ENCODE data around the gene SLC2A3. TPM values are rescaled to one million over a fixed set of nuclear protein-coding genes. Genes with fewer than 3 reads are reported as not detected.
"Not testable (repeated sequence)": the region's sequence is repeated elsewhere in the genome, so short reads cannot be mapped to it uniquely, and the experiment has no call there.

The SLC2A3 gene
- total RNA-seq, 1 donor from 2014 or later, result 226 TPM

- H3K27ac Mint-ChIP-seq, result peak overlapping the region; percentile 29
- DNase-seq (ENCODE audit: low spot score); H3K9me3 Mint-ChIP-seq; H3K4me3 Mint-ChIP-seq; intact Hi-C loops (cut with micrococcal nuclease); H3K27me3 Mint-ChIP-seq (ENCODE audit: insufficient read depth): not testable (repeated sequence)
- peaks cover 34% of the 10 kb centered on the region for H3K36me3 Mint-ChIP-seq (ENCODE audit: low read depth)
- peaks cover 24% of the 10 kb centered on the region for H3K4me1 Mint-ChIP-seq (ENCODE audit: low read depth)
These were observed 17.8 kb downstream of the SLC2A3 start for GRCh38 chr12:7918268-7918590.

GRCh38 chr12:7917392-7918267, 18.4 kb downstream of the SLC2A3 start:
- peaks cover 32% of the 10 kb centered on the region for H3K36me3 Mint-ChIP-seq (ENCODE audit: low read depth)
- H3K9me3 Mint-ChIP-seq, result no peaks in the 10 kb centered on the region
- intact Hi-C loops (cut with micrococcal nuclease), result no loop called here
- peak overlapping the region; percentile 26 for H3K27ac Mint-ChIP-seq
- H3K4me3 Mint-ChIP-seq, result peak overlapping the region; percentile 12
- peaks cover 22% of the 10 kb centered on the region for H3K4me1 Mint-ChIP-seq (ENCODE audit: low read depth)
- no peak for DNase-seq (ENCODE audit: low spot score)
- H3K27me3 Mint-ChIP-seq (ENCODE audit: insufficient read depth), result no peaks in the 10 kb centered on the region

- H3K36me3 Mint-ChIP-seq (ENCODE audit: low read depth), result peaks cover 29% of the 10 kb centered on the region
- H3K9me3 Mint-ChIP-seq, result no peaks in the 10 kb centered on the region
- peaks cover 19% of the 10 kb centered on the region for H3K4me1 Mint-ChIP-seq (ENCODE audit: low read depth)
- H3K4me3 Mint-ChIP-seq, result no peak overlapping the region
- intact Hi-C loops (cut with micrococcal nuclease), result no loop called here
- no peak overlapping the region for H3K27ac Mint-ChIP-seq
- H3K27me3 Mint-ChIP-seq (ENCODE audit: insufficient read depth), result no peaks in the 10 kb centered on the region
- no peak for DNase-seq (ENCODE audit: low spot score)
These were observed 19.1 kb downstream of the SLC2A3 start for GRCh38 chr12:7916936-7917335.

- DNase-seq (ENCODE audit: low spot score), result no peak
- H3K36me3 Mint-ChIP-seq (ENCODE audit: low read depth), result peaks cover 23% of the 10 kb centered on the region
These were observed 20.2 kb downstream of the SLC2A3 start for GRCh38 chr12:7915661-7916403.

GRCh38 chr12:7910106-7910505, 25.9 kb downstream of the SLC2A3 start:
- H3K4me3 Mint-ChIP-seq; intact Hi-C loops (cut with micrococcal nuclease); H3K4me1 Mint-ChIP-seq (ENCODE audit: low read depth); H3K9me3 Mint-ChIP-seq; H3K36me3 Mint-ChIP-seq (ENCODE audit: low read depth); H3K27ac Mint-ChIP-seq; DNase-seq (ENCODE audit: low spot score); H3K27me3 Mint-ChIP-seq (ENCODE audit: insufficient read depth): not testable (repeated sequence)

More at GRCh38 chr12:7915661-7916403, 20.2 kb downstream of the SLC2A3 start:
- H3K4me1 Mint-ChIP-seq (ENCODE audit: low read depth), result peaks cover 9% of the 10 kb centered on the region
- H3K9me3 Mint-ChIP-seq, result no peaks in the 10 kb centered on the region
- intact Hi-C loops (cut with micrococcal nuclease), result no loop called here
- H3K27ac Mint-ChIP-seq, result no peak overlapping the region
- H3K4me3 Mint-ChIP-seq, result no peak overlapping the region
- H3K27me3 Mint-ChIP-seq (ENCODE audit: insufficient read depth), result no peaks in the 10 kb centered on the region

GRCh38 chr12:7907009-7907408, 29.0 kb downstream of the SLC2A3 start:
- Mint-ChIP-seq H3K9me3 (no peaks in the 10 kb centered on the region), H3K4me3 (no peak overlapping the region), H3K27me3 (ENCODE audit: insufficient read depth) (peaks cover 11% of the 10 kb centered on the region), H3K4me1 (ENCODE audit: low read depth) (no peaks in the 10 kb centered on the region), H3K36me3 (ENCODE audit: low read depth) (no peaks in the 10 kb centered on the region), H3K27ac (no peak overlapping the region)
- intact Hi-C loops (cut with micrococcal nuclease), result no loop called here
- no peak for DNase-seq (ENCODE audit: low spot score)

GRCh38 chr12:7906303-7906702, 29.7 kb downstream of the SLC2A3 start:
- DNase-seq (ENCODE audit: low spot score); H3K4me1 Mint-ChIP-seq (ENCODE audit: low read depth); H3K9me3 Mint-ChIP-seq; H3K4me3 Mint-ChIP-seq; H3K36me3 Mint-ChIP-seq (ENCODE audit: low read depth); intact Hi-C loops (cut with micrococcal nuclease); H3K27ac Mint-ChIP-seq: not testable (repeated sequence)
- peaks cover 11% of the 10 kb centered on the region for H3K27me3 Mint-ChIP-seq (ENCODE audit: insufficient read depth)

- not testable (repeated sequence) for H3K4me1 Mint-ChIP-seq (ENCODE audit: low read depth)
These were observed 30.3 kb downstream of the SLC2A3 start for GRCh38 chr12:7905600-7906125.

GRCh38 chr12:7905071-7905470, 30.9 kb downstream of the SLC2A3 start:
- no peak for DNase-seq (ENCODE audit: low spot score)
- Mint-ChIP-seq H3K9me3 (no peaks in the 10 kb centered on the region), H3K27me3 (ENCODE audit: insufficient read depth) (peaks cover 9% of the 10 kb centered on the region), H3K27ac (no peak overlapping the region), H3K36me3 (ENCODE audit: low read depth) (no peaks in the 10 kb centered on the region), H3K4me3 (no peak overlapping the region), H3K4me1 (ENCODE audit: low read depth) (no peaks in the 10 kb centered on the region)
- intact Hi-C loops (cut with micrococcal nuclease), result no loop called here

More at GRCh38 chr12:7905600-7906125, 30.3 kb downstream of the SLC2A3 start:
- intact Hi-C loops (cut with micrococcal nuclease); H3K9me3 Mint-ChIP-seq; H3K27ac Mint-ChIP-seq; H3K4me3 Mint-ChIP-seq; H3K36me3 Mint-ChIP-seq (ENCODE audit: low read depth); DNase-seq (ENCODE audit: low spot score): not testable (repeated sequence)
- peaks cover 11% of the 10 kb centered on the region for H3K27me3 Mint-ChIP-seq (ENCODE audit: insufficient read depth)

- H3K4me3 Mint-ChIP-seq; DNase-seq (ENCODE audit: low spot score); H3K9me3 Mint-ChIP-seq; H3K4me1 Mint-ChIP-seq (ENCODE audit: low read depth); H3K36me3 Mint-ChIP-seq (ENCODE audit: low read depth); intact Hi-C loops (cut with micrococcal nuclease); H3K27me3 Mint-ChIP-seq (ENCODE audit: insufficient read depth); H3K27ac Mint-ChIP-seq: not testable (repeated sequence)
These were observed 33.6 kb downstream of the SLC2A3 start for GRCh38 chr12:7902416-7902815.

- no peaks in the 10 kb centered on the region for H3K36me3 Mint-ChIP-seq (ENCODE audit: low read depth)
- no peaks in the 10 kb centered on the region for H3K4me1 Mint-ChIP-seq (ENCODE audit: low read depth)
- no peak overlapping the region for H3K4me3 Mint-ChIP-seq
- intact Hi-C loops (cut with micrococcal nuclease), result no loop called here
- H3K27me3 Mint-ChIP-seq (ENCODE audit: insufficient read depth), result no peaks in the 10 kb centered on the region
- no peak for DNase-seq (ENCODE audit: low spot score)
- no peaks in the 10 kb centered on the region for H3K9me3 Mint-ChIP-seq
- H3K27ac Mint-ChIP-seq, result no peak overlapping the region
These were observed 36.2 kb downstream of the SLC2A3 start for GRCh38 chr12:7899755-7900154.

- H3K36me3 Mint-ChIP-seq (ENCODE audit: low read depth); H3K4me1 Mint-ChIP-seq (ENCODE audit: low read depth); intact Hi-C loops (cut with micrococcal nuclease); DNase-seq (ENCODE audit: low spot score); H3K9me3 Mint-ChIP-seq; H3K27me3 Mint-ChIP-seq (ENCODE audit: insufficient read depth); H3K27ac Mint-ChIP-seq; H3K4me3 Mint-ChIP-seq: not testable (repeated sequence)
These were observed 39.3 kb downstream of the SLC2A3 start for GRCh38 chr12:7896726-7897125.
